Neural progenitor cell (in vitro differentiated cells): Measurements from ENCODE around the gene ZC3H7A.

ENCODE experiments used
- CTCF ChIP-seq: fragments of 200-600 bp; sonication (generic); IDR thresholded peaks from 2 replicates; pipeline ENCODE4 v1.5.1; 2017; ENCODE audit warnings: antibody characterized with exemption, mild to moderate bottlenecking
- EZH2 ChIP-seq: fragments of 200-600 bp; sonication (generic); IDR thresholded peaks from 2 replicates; pipeline ENCODE4 v1.6.1; 2017; ENCODE audit warnings: antibody characterized with exemption, mild to moderate bottlenecking, moderate library complexity
- EZH2phosphoT487 ChIP-seq: fragments of 200-600 bp; sonication (generic); IDR thresholded peaks from 2 replicates; pipeline ENCODE4 v1.6.1; 2017; ENCODE audit warnings: antibody characterized with exemption

DNA sequence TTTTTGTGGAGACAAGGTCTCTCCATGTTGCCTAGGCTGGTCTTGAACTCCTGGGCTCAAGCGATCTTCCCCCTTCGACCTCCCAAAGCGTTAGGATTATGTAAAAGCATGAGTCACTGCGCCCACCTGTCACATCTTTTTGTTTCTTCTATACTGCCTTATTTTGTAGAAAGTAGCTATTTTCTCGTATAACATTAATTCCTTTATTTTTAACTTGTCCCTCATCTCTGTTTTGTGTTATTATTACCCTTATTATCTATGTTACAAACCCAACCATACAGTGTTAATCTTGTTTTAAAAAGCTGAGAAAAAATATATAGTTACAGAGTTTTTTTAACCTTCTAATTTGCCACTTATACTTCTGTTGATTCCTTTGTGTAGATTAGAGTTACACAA, 53.0 kb downstream of the ZC3H7A start:
- TF ChIP-seq CTCF (no peak), EZH2 (no peak), EZH2phosphoT487 (no peak)
